GM12873 (cell line): ENCODE measurements around the gene DLGAP1.

ENCODE experiments used
- CTCF ChIP-seq: IDR thresholded peaks from 2 replicates; pipeline ENCODE4 v1.5.1; 2012; ENCODE audit warnings: low read depth, mild to moderate bottlenecking, moderate library complexity, low read length, control low read depth; ENCODE audit not compliant: insufficient read depth; ENCODE audit errors: missing control alignments

DLGAP1 gene

GRCh38 chr18:3468066-3468705 lies 986.9 kb downstream of the DLGAP1 start:
- no peak for TF ChIP-seq CTCF

GRCh38 chr18:3466872-3467271 lies 988.2 kb downstream of the DLGAP1 start:
- TF ChIP-seq CTCF: no peak

DNA sequence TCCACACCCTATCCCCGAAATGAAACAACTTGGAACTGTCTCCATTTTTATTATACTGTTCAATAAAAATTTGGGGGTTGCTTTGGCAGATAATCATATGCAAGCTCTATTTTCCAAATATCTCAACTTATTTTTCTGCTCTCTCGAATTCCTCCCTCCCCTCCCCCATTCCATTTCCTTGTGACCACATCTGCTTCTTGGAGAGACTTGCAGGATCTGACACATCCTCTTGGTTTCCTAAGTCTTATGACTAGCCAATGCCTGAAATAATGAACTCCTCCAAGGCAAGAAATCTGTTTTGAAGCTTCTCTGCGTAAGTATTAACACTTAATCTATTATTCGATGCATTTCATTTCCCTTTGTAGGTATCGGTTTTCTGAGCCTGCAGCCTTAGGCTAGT lies 989.1 kb downstream of the DLGAP1 start:
- no peak for TF ChIP-seq CTCF

GRCh38 chr18:3463051-3463450 lies 992.1 kb downstream of the DLGAP1 start:
- no peak for TF ChIP-seq CTCF

DNA sequence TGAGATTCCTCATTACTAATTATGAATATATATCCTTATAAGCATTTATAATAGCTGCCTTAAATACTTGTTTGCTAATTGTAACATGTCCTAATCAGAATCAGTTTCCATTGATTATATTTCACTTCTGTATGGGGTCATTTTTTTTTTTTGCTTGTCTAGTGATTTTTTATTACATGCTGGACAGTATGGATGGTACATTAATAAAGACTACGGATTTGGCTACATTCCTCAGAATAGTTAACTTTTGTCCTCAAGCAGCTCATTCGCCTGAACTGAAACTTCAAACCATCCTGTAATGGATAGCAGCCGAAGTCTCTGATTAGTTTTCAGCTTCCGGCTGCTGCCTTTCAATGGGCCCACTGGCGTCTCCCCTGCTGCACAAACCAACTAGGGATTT lies 993.4 kb downstream of the DLGAP1 start:
- TF ChIP-seq CTCF: no peak

GRCh38 chr18:3460823-3461398 lies 994.2 kb downstream of the DLGAP1 start:
- TF ChIP-seq CTCF: no peak

GRCh38 chr18:3458952-3459853 lies 995.9 kb downstream of the DLGAP1 start:
- no peak for TF ChIP-seq CTCF
